Measurements from ENCODE around the gene ARFGEF3. TPM values are rescaled to one million over a fixed set of nuclear protein-coding genes. Genes with fewer than 3 reads are reported as not detected.

ARFGEF3 gene
- total and polyA plus RNA-seq, 10 of the 15 experiments (the other 5 are each of a cell fraction or from before 2014, with no cell fraction given): under 0.01 to 0.08 (median 0.02) TPM; not detected in 1

GRCh38 chr6:138261116-138261780, 99.5 kb downstream of the ARFGEF3 start (continued):
- TF ChIP-seq ZBTB33 (IDR thresholded peaks at IDR 0.05) (no peak), E4F1 (IDR thresholded peaks at IDR 0.05; ENCODE audit: borderline replicate concordance, partially characterized antibody) (no peak)

GRCh38 chr6:138263963-138264362, 102.2 kb downstream of the ARFGEF3 start:
- Histone ChIP-seq H3K4me3 (no peak overlapping the region), H3K4me1 (ENCODE audit: control insufficient read depth, insufficient read depth, low read length) (no peaks in the 10 kb centered on the region), H3K9ac (ENCODE audit: control insufficient read depth, insufficient read depth, low read length) (no peak overlapping the region), H3K4me2 (ENCODE audit: control insufficient read depth, insufficient read depth) (no peak overlapping the region), H2AFZ (ENCODE audit: control insufficient read depth, low read depth, low read length) (no peak overlapping the region), H3K79me2 (ENCODE audit: control insufficient read depth, insufficient read depth, low read length) (no peaks in the 10 kb centered on the region), H3K27me3 (replicated peaks in 1 of 2; ENCODE audit: control insufficient read depth in 2 of 2, insufficient read depth in 2 of 2, low read length in 1 of 2) (peaks cover 0 to 2% of the 10 kb centered on the region in 2 experiments; a peak in 2 of 4 replicates), H4K20me1 (ENCODE audit: control insufficient read depth, insufficient read depth) (no peaks in the 10 kb centered on the region), H3K9me3 (replicated peaks; ENCODE audit: control insufficient read depth, insufficient read depth, low read length) (no peaks in the 10 kb centered on the region), H3K36me3 (ENCODE audit: control insufficient read depth in 2 of 2, insufficient read depth in 2 of 2, low read length in 1 of 2) (no peaks in the 10 kb centered on the region), H3K27ac (ENCODE audit: control insufficient read depth, insufficient read depth) (no peak overlapping the region)
- WGBS (ENCODE audit: insufficient coverage, insufficient replicate concordance, low lambda C conversion rate, missing lambda C conversion rate): 29% methylated on average over 4 of the region's 4 CpGs
- no peak for FAIRE-seq
- CTCF ChIA-PET: no interaction called here
- BruUV-seq (replicated peaks): no TSS peak
- no peak for ATAC-seq
- in situ Hi-C loops (cut with MboI) (no loop called here), intact Hi-C loops (cut with micrococcal nuclease; ENCODE audit: unreplicated experiment) (no loop called here)
- no peak for DNase-seq (ENCODE audit: low read depth, low spot score)
- RAD21 ChIA-PET (ENCODE audit: unreplicated experiment): no interaction called here
- SMC1A ChIA-PET (ENCODE audit: uncharacterized antibody, unreplicated experiment): no interaction called here
- POLR2A ChIA-PET: no interaction called here
- TF ChIP-seq FOS (IDR thresholded peaks at IDR 0.05; ENCODE audit: borderline replicate concordance, extremely low read depth, insufficient read length) (no peak), ATF7 (IDR thresholded peaks at IDR 0.05; ENCODE audit: low read depth) (no peak), TCF7 (IDR thresholded peaks at IDR 0.05; ENCODE audit: borderline replicate concordance) (no peak), KAT2A (conservative IDR thresholded peaks at IDR 0.05; ENCODE audit: control insufficient read depth, low read depth, low read length) (no peak), ZBED1 (IDR thresholded peaks at IDR 0.05; ENCODE audit: borderline replicate concordance) (no peak), PAX8 (IDR thresholded peaks at IDR 0.05) (no peak), IKZF1 (conservative IDR thresholded peaks at IDR 0.05) (no peak), JUND (IDR thresholded peaks at IDR 0.05; ENCODE audit: low read depth, low read length) (no peak), ZNF622 (IDR thresholded peaks at IDR 0.05) (no peak), ZNF384 (IDR thresholded peaks at IDR 0.05; ENCODE audit: borderline replicate concordance, low read depth, low read length) (no peak), BACH1 (IDR thresholded peaks at IDR 0.05; ENCODE audit: borderline replicate concordance) (no peak), POU2F2 (IDR thresholded peaks at IDR 0.05; ENCODE audit: borderline replicate concordance, low read depth, low read length) (no peak), MEF2B (IDR thresholded peaks at IDR 0.05; ENCODE audit: partially characterized antibody, poor library complexity, severe bottlenecking) (no peak), USF1 (IDR thresholded peaks at IDR 0.05; ENCODE audit: borderline replicate concordance, extremely low read length, insufficient read depth, low read depth, low read length) (no peak), PAX5 (IDR thresholded peaks at IDR 0.05; ENCODE audit: borderline replicate concordance, low read depth, low read length) (no peak)
- TF ChIP-seq, protein P1, sequence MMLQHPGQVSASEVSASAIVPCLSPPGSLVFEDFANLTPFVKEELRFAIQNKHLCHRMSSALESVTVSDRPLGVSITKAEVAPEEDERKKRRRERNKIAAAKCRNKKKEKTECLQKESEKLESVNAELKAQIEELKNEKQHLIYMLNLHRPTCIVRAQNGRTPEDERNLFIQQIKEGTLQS (IDR thresholded peaks at IDR 0.05; ENCODE audit: borderline replicate concordance, extremely low read depth, low read depth, low read length): no peak

Data from GM12878 (cell line).